K562 (cell line): ENCODE results near the gene EPB41L4B. TPM values are rescaled to one million over a fixed set of nuclear protein-coding genes. Genes with fewer than 3 reads are reported as not detected.

Experiments used
- CEBPB ChIP-seq: fragments of 450-650 bp; IDR thresholded peaks from 2 replicates; pipeline ENCODE4 v1.6.1; 2016; ENCODE audit warnings: missing genetic modification characterization, missing compliant biosample characterization
- FOSL1 ChIP-seq: fragments of 200-800 bp; sonication (Bioruptor generic); conservative IDR thresholded peaks from 2 replicates; pipeline ENCODE4 v1.6.1; 2016; ENCODE audit warnings: missing genetic modification characterization, missing compliant biosample characterization
- GMEB1 ChIP-seq: fragments of 250-450 bp; sonication (Bioruptor Pico); IDR thresholded peaks from 2 replicates; pipeline ENCODE4 v1.4.0; 2020; ENCODE audit warnings: mild to moderate bottlenecking
- MEF2D ChIP-seq: conservative IDR thresholded peaks from 2 replicates; pipeline ENCODE4 v1.6.1; 2016; ENCODE audit warnings: low read depth, missing genetic modification characterization, missing compliant biosample characterization
- MEIS2 ChIP-seq: fragments of 450-650 bp; IDR thresholded peaks from 2 replicates; pipeline ENCODE4 v1.6.1; 2014; ENCODE audit warnings: mild to moderate bottlenecking; ENCODE audit not compliant: partially characterized antibody
- NCOA6 ChIP-seq: fragments of 450-650 bp; IDR thresholded peaks from 2 replicates; pipeline ENCODE4 v1.6.1; 2017; ENCODE audit warnings: mild to moderate bottlenecking
- NFE2 ChIP-seq: IDR thresholded peaks from 2 replicates; pipeline ENCODE4 v1.6.1; 2014; ENCODE audit warnings: antibody characterized with exemption, low read depth
- POLR3G ChIP-seq: IDR thresholded peaks from 2 replicates; pipeline ENCODE4 v1.6.1; 2011; ENCODE audit not compliant: insufficient read length, insufficient replicate concordance; ENCODE audit errors: extremely low read depth
- SMARCC2 ChIP-seq: fragments of 450-650 bp; IDR thresholded peaks from 2 replicates; pipeline ENCODE4 v1.6.1; 2017; ENCODE audit warnings: antibody characterized with exemption, moderate library complexity, mild to moderate bottlenecking, low read depth
- WHSC1 ChIP-seq: IDR thresholded peaks from one replicate; pipeline ENCODE4 v1.6.1; 2012; ENCODE audit warnings: low read length, control low read depth, inconsistent platforms
- ZBTB11 ChIP-seq, 3 experiments: fragments of 200-800 bp in 1 of 3; fragments of 250-450 bp in 1 of 3; fragments of 450-650 bp in 1 of 3; sonication (Bioruptor Pico) in 1 of 3; sonication (Bioruptor generic) in 1 of 3; formaldehyde crosslinking in 1 of 3; IDR thresholded peaks; 2 replicates each; pipeline versions ENCODE4 v1.6.1 to v1.8.0; 2016 to 2022; ENCODE audit warnings: mild to moderate bottlenecking in 2 of 3, missing genetic modification characterization in 2 of 3, missing compliant biosample characterization in 1 of 3, moderate library complexity in 1 of 3
- ZC3H4 ChIP-seq: sonication (generic); formaldehyde crosslinking; IDR thresholded peaks from 2 replicates; pipeline ENCODE4 v1.9.0; 2021; ENCODE audit warnings: missing genetic modification reagents, borderline replicate concordance
- ZNF140 ChIP-seq: fragments of 250-450 bp; sonication (Bioruptor Pico); IDR thresholded peaks from 2 replicates; pipeline ENCODE4 v1.8.0; 2021; ENCODE audit warnings: moderate library complexity, mild to moderate bottlenecking, inconsistent platforms
- ZNF212 ChIP-seq: fragments of 450-650 bp; formaldehyde crosslinking; IDR thresholded peaks from 2 replicates; pipeline ENCODE4 v1.4.0; 2020; ENCODE audit warnings: mild to moderate bottlenecking
- ZNF583 ChIP-seq: fragments of 250-450 bp; sonication (Bioruptor Pico); IDR thresholded peaks from 2 replicates; pipeline ENCODE4 v1.4.0; 2020
- ZNF75A ChIP-seq: fragments of 450-650 bp; formaldehyde crosslinking; IDR thresholded peaks from 2 replicates; pipeline ENCODE4 v1.4.0; 2020; ENCODE audit warnings: mild to moderate bottlenecking
- polyA plus RNA-seq, 8 experiments: library from polyadenylated mRNA; depleted of rRNA in 4 of 8; stranded (reverse) in 5 of 8; unstranded in 3 of 8; fragments of >200 nt; fragmentation: Nextera tagmentation in 2 of 8; fragmentation: Illumina TruSeq in 1 of 8; extraction: Ambion mirVana in 2 of 8; extraction: Trizol in 1 of 8; gene quantifications; 2 replicates each; pipeline versions ENCODE4 v1.2.1 to v1.2.3, GENCODE V29; 2011 to 2014; ENCODE audit warnings: inconsistent platforms in 1 of 8, missing spikeins in 1 of 8
- total RNA-seq, 7 experiments: library from RNA; depleted of rRNA in 6 of 7; stranded (reverse); fragments of >200 nt in 6 of 7; fragmentation: Illumina TruSeq in 2 of 7; extraction: Trizol in 2 of 7; gene quantifications; 2 replicates each; pipeline versions ENCODE4 v1.2.1 to v1.2.3, GENCODE V29; 2011 to 2021; ENCODE audit warnings: low replicate concordance in 1 of 7

The EPB41L4B gene
- total and polyA plus RNA-seq, 9 of the 15 experiments (the other 6 are each of a cell fraction or from before 2014, with no cell fraction given) = 0.09 to 0.38 (median 0.21) TPM

GRCh38 chr9:109286981-109287380 is 33.9 kb downstream of the EPB41L4B start (continued):
- 0 out of 6 replicates have a peak, but pooled peaks of 1 of the 3 experiments have one; percentile 21 for TF ChIP-seq ZBTB11 (CRISPR knock-in tag; IDR thresholded peaks at IDR 0.05)
- TF ChIP-seq MEF2D (tag) = peak; percentile 92
- TF ChIP-seq SMARCC2 = peak; percentile 58
- no peak for TF ChIP-seq WHSC1
- peak; percentile 37; the same call in 1 of the 2 replicates for TF ChIP-seq FOSL1 (tag)
- peak; percentile 65 for TF ChIP-seq MEIS2
- TF ChIP-seq NFE2 = peak; percentile 85
- TF ChIP-seq ZNF140 = no peak
- no peak for TF ChIP-seq ZNF212
- TF ChIP-seq CEBPB = no peak; the same call in 1 of the 2 replicates
- no peak for TF ChIP-seq GMEB1 (CRISPR knock-in tag)
- no peak for TF ChIP-seq ZC3H4 (CRISPR knock-in tag)
- TF ChIP-seq NCOA6 = no peak
- no peak for TF ChIP-seq ZNF583
- TF ChIP-seq POLR3G = no peak
- no peak for TF ChIP-seq ZNF75A
